HCT116 (cell line): ENCODE measurements around the gene DEFB114. TPM values are rescaled to one million over a fixed set of nuclear protein-coding genes. Genes with fewer than 3 reads are reported as not detected.

ENCODE experiments used
- ATAC-seq: fragments of 200-7000 bp; cut with Tn5 transposase; 2 replicates; pipeline ENCODE4 v1.9.1; 2020; ENCODE audit warnings: mild to moderate bottlenecking, moderate library complexity
- BruUV-seq: library from RNA; stranded (reverse); fragments of 400-500 nt; replicated peaks from 2 replicates; lab custom pipeline; 2021; lab: Mats Ljungman, UMichigan
- CTCF ChIA-PET: fragments of 300-600 bp; sonication (Branson Sonifier 250); formaldehyde crosslinking; loops from one replicate; lab custom pipeline; 2021; ENCODE audit warnings: antibody characterized with exemption; lab: Charles Lee
- POLR2A ChIA-PET: fragments of 300-600, 350-600 bp; sonication (Branson Sonifier 250); formaldehyde crosslinking; loops from one replicate; lab custom pipeline; 2021; ENCODE audit warnings: antibody characterized with exemption; lab: Charles Lee
- RAD21 ChIA-PET, 2 experiments: fragments of 300-600 bp; sonication (Branson Sonifier 250); formaldehyde crosslinking; loops; one replicate each; lab custom pipeline; 2023; ENCODE audit warnings: low total read pairs in 2 of 2; ENCODE audit not compliant: uncharacterized antibody in 2 of 2, unreplicated experiment in 2 of 2, low non-redundant PET in 1 of 2; lab: Charles Lee
- DNase-seq: peaks from one replicate; pipeline ENCODE4 v3.0.0-alpha.2; 2010; ENCODE audit warnings: low read depth, low spot score
- H2AFZ ChIP-seq: fragments of 200-600 bp; shearing (Covaris generic), sonication (generic); 2 replicates; pipeline ENCODE4 v1.6.1; 2017; ENCODE audit warnings: low read depth, mixed run types, mixed read lengths, antibody characterized with exemption, low read length; ENCODE audit not compliant: poor library complexity, severe bottlenecking
- H3K27ac ChIP-seq: 2 replicates; pipeline ENCODE4 v1.5.1; 2012; ENCODE audit warnings: low read depth, low read length
- H3K27me3 ChIP-seq: fragments of 200-600 bp; sonication (generic); 2 replicates; pipeline ENCODE4 v1.6.1; 2016; ENCODE audit warnings: mixed run types, low read length, mixed read lengths; ENCODE audit not compliant: insufficient read depth
- H3K36me3 ChIP-seq, 2 experiments: fragments of 200-500 bp in 1 of 2; fragments of 200-600 bp in 1 of 2; sonication (Bioruptor generic) in 1 of 2; sonication (generic) in 1 of 2; 2 replicates each; pipeline versions ENCODE4 v1.5.1 to v1.6.1; 2014 to 2016; ENCODE audit warnings: low read length in 2 of 2, inconsistent platforms in 1 of 2, mixed read lengths in 1 of 2, mixed run types in 1 of 2; ENCODE audit not compliant: insufficient read depth in 2 of 2, control insufficient read depth in 1 of 2
- H3K4me1 ChIP-seq, 2 experiments: fragments of 200-600 bp in 1 of 2; sonication (generic) in 1 of 2; 2 replicates each; pipeline versions ENCODE4 v1.5.1 to v1.6.1; 2012 to 2017; ENCODE audit warnings: low read length in 2 of 2, inconsistent platforms in 1 of 2, mild to moderate bottlenecking in 1 of 2, mixed read lengths in 1 of 2, mixed run types in 1 of 2, moderate library complexity in 1 of 2; ENCODE audit not compliant: insufficient read depth in 2 of 2, control insufficient read depth in 1 of 2
- H3K4me2 ChIP-seq: fragments of 200-600 bp; sonication (generic); 2 replicates; pipeline ENCODE4 v1.6.1; 2017; ENCODE audit warnings: mixed run types, low read length, mixed read lengths
- H3K4me3 ChIP-seq, 2 experiments: fragments of 200-600 bp in 1 of 2; sonication (generic) in 1 of 2; replicated peaks in 1 of 2; 2 replicates each; pipeline ENCODE4 v1.5.1; 2011 to 2016; ENCODE audit warnings: low read length in 2 of 2, control low read depth in 1 of 2, low read depth in 1 of 2, mild to moderate bottlenecking in 1 of 2, mixed read lengths in 1 of 2, mixed run types in 1 of 2
- H3K79me2 ChIP-seq: fragments of 200-600 bp; sonication (generic); 2 replicates; pipeline ENCODE4 v1.6.1; 2017; ENCODE audit warnings: mild to moderate bottlenecking, mixed run types, low read length, moderate library complexity, mixed read lengths; ENCODE audit not compliant: insufficient read depth
- H3K9ac ChIP-seq: fragments of 200-600 bp; sonication (generic); 2 replicates; pipeline ENCODE4 v1.6.1; 2016; ENCODE audit warnings: low read length, mixed read lengths
- H3K9me2 ChIP-seq: fragments of 200-600 bp; sonication (generic), shearing (Covaris generic); 2 replicates; pipeline ENCODE4 v1.6.1; 2017; ENCODE audit warnings: mixed run types, mild to moderate bottlenecking, moderate library complexity; ENCODE audit not compliant: insufficient read depth
- H3K9me3 ChIP-seq, 2 experiments: fragments of 200-500 bp in 1 of 2; fragments of 200-600 bp in 1 of 2; sonication (Bioruptor generic) in 1 of 2; sonication (generic) in 1 of 2; 2 replicates each; pipeline ENCODE4 v1.6.1; 2014 to 2017; ENCODE audit warnings: low read length in 2 of 2, mixed read lengths in 2 of 2, inconsistent platforms in 1 of 2, low read depth in 1 of 2, mild to moderate bottlenecking in 1 of 2, mixed run types in 1 of 2, moderate library complexity in 1 of 2; ENCODE audit not compliant: control insufficient read depth in 1 of 2, insufficient read depth in 1 of 2
- H4K20me1 ChIP-seq: fragments of 200-600 bp; sonication (generic), shearing (Covaris generic); 2 replicates; pipeline ENCODE4 v1.6.1; 2017; ENCODE audit warnings: mixed run types, mild to moderate bottlenecking, moderate library complexity; ENCODE audit not compliant: insufficient read depth
- ATF3 ChIP-seq: IDR thresholded peaks from 2 replicates; pipeline ENCODE4 v1.6.1; 2012
- CBX3 ChIP-seq: IDR thresholded peaks from 2 replicates; pipeline ENCODE4 v1.6.1; 2012; ENCODE audit warnings: low read depth
- CTCF ChIP-seq, 3 experiments: fragments of 200-600 bp in 1 of 3; sonication (generic) in 1 of 3; IDR thresholded peaks in 2 of 3; conservative IDR thresholded peaks in 1 of 3; 2 replicates each; pipeline ENCODE4 v1.5.1; 2012 to 2017; ENCODE audit warnings: low read depth in 2 of 3, low read length in 2 of 3, antibody characterized with exemption in 1 of 3, borderline replicate concordance in 1 of 3, control low read depth in 1 of 3, mild to moderate bottlenecking in 1 of 3, mixed read lengths in 1 of 3, mixed run types in 1 of 3, moderate library complexity in 1 of 3; ENCODE audit not compliant: insufficient read depth in 1 of 3
- EGR1 ChIP-seq: IDR thresholded peaks from 2 replicates; pipeline ENCODE4 v1.6.1; 2012; ENCODE audit warnings: low read depth
- EZH2 ChIP-seq: fragments of 200-600 bp; sonication (generic); IDR thresholded peaks from 2 replicates; pipeline ENCODE4 v1.6.1; 2017; ENCODE audit warnings: antibody characterized with exemption, mixed run types
- JUND ChIP-seq: IDR thresholded peaks from 2 replicates; pipeline ENCODE4 v1.6.1; 2012
- POLR2AphosphoS5 ChIP-seq: IDR thresholded peaks from 2 replicates; pipeline ENCODE4 v1.6.1; 2011; ENCODE audit warnings: mild to moderate bottlenecking, low read depth, low read length, moderate library complexity
- SP1 ChIP-seq: IDR thresholded peaks from 2 replicates; pipeline ENCODE4 v1.6.1; 2012; ENCODE audit warnings: low read depth
- SRF ChIP-seq: IDR thresholded peaks from 2 replicates; pipeline ENCODE4 v1.6.1; 2012; ENCODE audit warnings: low read depth
- TCF7L2 ChIP-seq: IDR thresholded peaks from 2 replicates; pipeline ENCODE4 v1.7.0; 2011; ENCODE audit warnings: borderline replicate concordance, inconsistent platforms; ENCODE audit not compliant: insufficient read depth, insufficient read length; ENCODE audit errors: extremely low read depth
- ZBTB33 ChIP-seq: IDR thresholded peaks from 2 replicates; pipeline ENCODE4 v1.6.1; 2011; ENCODE audit warnings: mild to moderate bottlenecking, low read length, moderate library complexity; ENCODE audit not compliant: insufficient replicate concordance; ENCODE audit errors: extremely low read depth
- intact Hi-C: fragments of 100-400 bp; cut with micrococcal nuclease; formaldehyde crosslinking; loops from 2 replicates; pipeline ENCODE4 v1.10.0; 2022
- total RNA-seq: library from RNA; stranded (reverse); gene quantifications from one replicate; pipeline ENCODE4 v1.2.1, GENCODE V29; 2021; ENCODE audit not compliant: unreplicated experiment

Gene DEFB114
- total RNA-seq, 1 experiment from 2014 or later, result not detected

- H3K4me2 ChIP-seq, result no peak overlapping the region
- H3K27me3 ChIP-seq, result 0 out of 2 replicates have a peak, but pooled peaks cover 11% of the 10 kb centered on the region
- no peaks in the 10 kb centered on the region for H3K9me3 ChIP-seq
- no peak overlapping the region for H3K9ac ChIP-seq
- BruUV-seq, result no TSS peak
- no peak overlapping the region for H3K4me3 ChIP-seq
- RAD21 ChIA-PET, result no interaction called here
- intact Hi-C loops, result no loop called here
- no peak overlapping the region for H3K27ac ChIP-seq
- H3K36me3 ChIP-seq, result no peaks in the 10 kb centered on the region
- TF ChIP-seq SRF, result no peak
- TF ChIP-seq SP1, result no peak
- no peak for TF ChIP-seq ATF3
- TF ChIP-seq JUND, result no peak
- TF ChIP-seq POLR2AphosphoS5, result no peak
- no peak for TF ChIP-seq EZH2
- H3K9me2 ChIP-seq, result no peaks in the 10 kb centered on the region
- POLR2A ChIA-PET, result interaction anchor here (0.7 kb wide), 1 partner anchor 61 kb away, joined by 4 read pairs; no protein-coding TSS in a partner anchor
- H2AFZ ChIP-seq, result no peak overlapping the region
- no peaks in the 10 kb centered on the region for H3K79me2 ChIP-seq
- H3K4me1 ChIP-seq, result no peaks in the 10 kb centered on the region
- ATAC-seq (no peak), DNase-seq (no peak)
- H4K20me1 ChIP-seq, result no peaks in the 10 kb centered on the region
- CTCF ChIA-PET, result no interaction called here
These were observed 16.9 kb upstream of the DEFB114 start for GRCh38 chr6:49980898-49981297.

- H3K36me3 ChIP-seq, result no peaks in the 10 kb centered on the region
- H4K20me1 ChIP-seq, result no peaks in the 10 kb centered on the region
- TF ChIP-seq CBX3 (no peak), TCF7L2 (no peak), ZBTB33 (no peak), EGR1 (no peak), CTCF (IDR thresholded peaks at IDR 0.05 in 2 of 3, conservative IDR thresholded peaks at IDR 0.05 in 1 of 3; ENCODE audit: borderline replicate concordance in 1 of 3, insufficient read depth in 1 of 3, low read depth in 2 of 3, low read length in 2 of 3) (no peak)
- H3K79me2 ChIP-seq, result no peaks in the 10 kb centered on the region
- H3K9me2 ChIP-seq, result no peaks in the 10 kb centered on the region
- no peak overlapping the region for H3K4me2 ChIP-seq
- H3K27ac ChIP-seq, result no peak overlapping the region
- ChIA-PET CTCF (no interaction called here), RAD21 (no interaction called here), POLR2A (no interaction called here)
- no peak for DNase-seq
- no peak overlapping the region for H3K9ac ChIP-seq
- H3K4me1 ChIP-seq, result no peaks in the 10 kb centered on the region
- intact Hi-C loops, result no loop called here
- H3K4me3 ChIP-seq, result no peak overlapping the region
- H3K27me3 ChIP-seq, result 0 out of 2 replicates have a peak, but pooled peaks cover 11% of the 10 kb centered on the region
- no TSS peak for BruUV-seq
- ATAC-seq, result no peak
- no peaks in the 10 kb centered on the region for H3K9me3 ChIP-seq
- no peak overlapping the region for H2AFZ ChIP-seq
These were observed 15.6 kb upstream of the DEFB114 start for GRCh38 chr6:49979584-49979983.
